Fibroblast of skin of left quadriceps (primary cell): ENCODE results near the gene ASB12.

Source experiments
- DNase-seq, 2 experiments: peaks; one replicate each; pipeline ENCODE4 v3.0.0-alpha.2; 2013; ENCODE audit warnings: low read depth in 2 of 2

ASB12 gene

GRCh38 chrX:64186974-64187761 lies 43.2 kb downstream of the ASB12 start:
- no peak for DNase-seq

GRCh38 chrX:64184396-64184795 lies 46.0 kb downstream of the ASB12 start:
- no peak for DNase-seq

GRCh38 chrX:64182208-64182607 lies 48.2 kb downstream of the ASB12 start:
- DNase-seq, result no peak

GRCh38 chrX:64176876-64177275 lies 53.5 kb downstream of the ASB12 start:
- DNase-seq, result no peak
